ENCODE data around the gene RADX.
"Not testable (repeated sequence)": the region's sequence is repeated elsewhere in the genome, so short reads cannot be mapped to it uniquely, and the experiment has no call there.

RADX gene
- total RNA-seq, result 46.6 to 62.0 reads per million in 2 donors

GRCh38 chrX:106611679-106612392 lies at the start of gene RADX:
TSS of gene RADX (plus strand) at chrX:106611978. CDS start at chrX:106612081, 103 bp downstream.
- DNase-seq, result peak; percentile 64 to 96 (median 81)

- DNase-seq, result no peak
Observed at GRCh38 chrX:106564986-106565385, 46.8 kb upstream of the RADX start.

- no peak for DNase-seq
Observed at GRCh38 chrX:106566362-106566761, 45.4 kb upstream of the RADX start.

GRCh38 chrX:106581856-106582255 lies 29.9 kb upstream of the RADX start:
- DNase-seq, result no peak

GRCh38 chrX:106585478-106585877 lies 26.3 kb upstream of the RADX start:
- DNase-seq, result no peak

GRCh38 chrX:106588801-106589200 lies 23.0 kb upstream of the RADX start:
- peak in 1 of 5 experiments; percentile 43 for DNase-seq

- DNase-seq, result no peak
Observed at GRCh38 chrX:106599411-106599810, 12.4 kb upstream of the RADX start.

GRCh38 chrX:106606571-106606970 lies 5.2 kb upstream of the RADX start:
- no peak for DNase-seq

- peak in 4 of 5 experiments; percentile 7 to 61 (median 44) for DNase-seq
Observed at GRCh38 chrX:106608016-106608415, 3.8 kb upstream of the RADX start.

- no peak for DNase-seq
Observed at GRCh38 chrX:106611317-106611678, 480 bp upstream of the RADX start.

GRCh38 chrX:106612393-106612763 lies 600 bp downstream of the RADX start:
- DNase-seq, result no peak

- no peak for DNase-seq
Observed at GRCh38 chrX:106613277-106613676, 1.5 kb downstream of the RADX start.

GRCh38 chrX:106615041-106615440 lies 3.3 kb downstream of the RADX start:
- no peak for DNase-seq

GRCh38 chrX:106619797-106620196 lies 8.0 kb downstream of the RADX start:
- DNase-seq, result no peak

- no peak for DNase-seq
Observed at GRCh38 chrX:106621836-106622235, 10.1 kb downstream of the RADX start.

- no peak for DNase-seq
Observed at GRCh38 chrX:106626789-106627188, 15.0 kb downstream of the RADX start.

GRCh38 chrX:106631615-106632014 lies 19.8 kb downstream of the RADX start:
- no peak for DNase-seq

- DNase-seq, result peak in 1 of 5 experiments; percentile 14
Observed at GRCh38 chrX:106649523-106650428, 38.0 kb downstream of the RADX start.

GRCh38 chrX:106653625-106654024 lies 41.8 kb downstream of the RADX start:
- not testable (repeated sequence) for DNase-seq

- DNase-seq, result no peak
Observed at GRCh38 chrX:106670631-106671030, 58.9 kb downstream of the RADX start.

- DNase-seq, result no peak
Observed at GRCh38 chrX:106672527-106672926, 60.7 kb downstream of the RADX start.

GRCh38 chrX:106680716-106681115 lies 68.9 kb downstream of the RADX start:
- no peak for DNase-seq

GRCh38 chrX:106684207-106684606 lies 72.4 kb downstream of the RADX start:
- DNase-seq, result no peak

Data from T-helper 2 cell (primary cell).